Thoracic aorta (tissue), 2 donors: ENCODE results near the gene TPGS2. TPM values are rescaled to one million over a fixed set of nuclear protein-coding genes. Genes with fewer than 3 reads are reported as not detected.

Source experiments
- ATAC-seq: fragments of 150-250 bp; one replicate; pipeline ENCODE4 v1.8.0; 2017; ENCODE audit warnings: low read depth; ENCODE audit not compliant: insufficient number of reproducible peaks, low FRiP score
- DNase-seq: peaks from one replicate; pipeline ENCODE4 v3.0.0-alpha.2; 2020; ENCODE audit warnings: low spot score
- H3K27ac ChIP-seq, 2 donors: fragments of 200-600 bp; sonication (generic); 1 replicate in 1 of 2; 2 replicates in 1 of 2; pipeline ENCODE4 v1.5.1; 2016; ENCODE audit warnings: mild to moderate bottlenecking in 2 of 2, moderate library complexity in 2 of 2
- H3K27me3 ChIP-seq: fragments of 200-600 bp; sonication (generic); replicated peaks from 2 replicates; pipeline ENCODE4 v1.6.0; 2016; ENCODE audit warnings: mild to moderate bottlenecking; ENCODE audit not compliant: insufficient read depth
- H3K36me3 ChIP-seq: fragments of 200-600 bp; sonication (generic); one replicate; pipeline ENCODE4 v1.5.1; 2016
- H3K4me1 ChIP-seq, 2 donors: fragments of 200-600 bp; sonication (generic); 1 replicate in 1 of 2; 2 replicates in 1 of 2; pipeline versions ENCODE4 v1.5.1 to v1.6.0; 2016; ENCODE audit warnings: low read depth in 2 of 2, mild to moderate bottlenecking in 1 of 2; ENCODE audit not compliant: control insufficient read depth in 1 of 2
- H3K4me3 ChIP-seq: fragments of 200-600 bp; sonication (generic); 2 replicates; pipeline ENCODE4 v1.5.1; 2016; ENCODE audit warnings: mild to moderate bottlenecking
- H3K9me3 ChIP-seq: fragments of 200-600 bp; sonication (generic); 2 replicates; pipeline ENCODE4 v1.5.1; 2016
- CTCF ChIP-seq: fragments of 200-600 bp; sonication (generic); IDR thresholded peaks from one replicate; pipeline ENCODE4 v1.5.1; 2019; ENCODE audit warnings: antibody characterized with exemption
- total RNA-seq, 2 donors: library from RNA; depleted of rRNA; stranded (reverse); fragments of >200 nt; gene quantifications; one replicate each; pipeline versions ENCODE4 v1.1.0 to v1.2.3, GENCODE V29; 2016

Gene TPGS2
- total RNA-seq, 2 donors from 2014 or later, result 83.0 to 150 TPM

GRCh38 chr18:36780748-36781147 lies 48.1 kb downstream of the TPGS2 start:
- Histone ChIP-seq H3K4me1 (peaks cover 0 to 3% of the 10 kb centered on the region in 2 donors), H3K36me3 (peaks cover 3% of the 10 kb centered on the region), H3K27me3 (no peaks in the 10 kb centered on the region), H3K9me3 (no peaks in the 10 kb centered on the region), H3K27ac (no peak overlapping the region), H3K4me3 (no peak overlapping the region)
- DNase-seq (no peak), ATAC-seq (no peak)
- TF ChIP-seq CTCF, result no peak

GRCh38 chr18:36777566-36777965 lies 51.2 kb downstream of the TPGS2 start:
- ATAC-seq (no peak), DNase-seq (no peak)
- Histone ChIP-seq H3K36me3 (peaks cover 3% of the 10 kb centered on the region), H3K9me3 (no peaks in the 10 kb centered on the region), H3K4me1 (peaks cover 0 to 10% of the 10 kb centered on the region in 2 donors), H3K27me3 (no peaks in the 10 kb centered on the region), H3K4me3 (no peak overlapping the region), H3K27ac (no peak overlapping the region)
- TF ChIP-seq CTCF, result no peak

DNA sequence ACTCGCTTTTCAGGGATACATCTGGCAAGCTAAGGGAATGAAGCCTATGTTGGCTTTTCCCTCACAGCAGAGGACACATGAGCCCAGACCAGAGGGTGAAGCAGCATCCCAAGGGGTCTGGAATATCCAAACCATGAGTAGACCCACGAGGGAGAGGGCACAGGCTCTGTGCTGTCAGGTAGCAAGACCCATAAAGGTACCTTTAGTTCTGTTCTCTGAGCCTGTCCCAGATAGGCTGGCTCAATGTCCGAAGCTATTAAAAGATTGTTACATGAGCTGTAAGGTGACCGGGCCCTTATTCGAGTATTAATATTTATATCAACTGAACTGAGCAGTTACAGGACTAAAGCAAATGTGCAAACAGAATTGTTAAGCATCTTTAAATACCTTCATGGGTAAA lies 52.2 kb downstream of the TPGS2 start:
- DNase-seq (no peak), ATAC-seq (no peak)
- H3K4me3 ChIP-seq, result no peak overlapping the region
- TF ChIP-seq CTCF, result no peak
- H3K4me1 ChIP-seq, result peaks cover 0 to 10% of the 10 kb centered on the region in 2 donors
- no peak overlapping the region for H3K27ac ChIP-seq
- no peaks in the 10 kb centered on the region for H3K27me3 ChIP-seq
- peaks cover 3% of the 10 kb centered on the region for H3K36me3 ChIP-seq
- H3K9me3 ChIP-seq, result no peaks in the 10 kb centered on the region

GRCh38 chr18:36775396-36775795 lies 53.4 kb downstream of the TPGS2 start:
- ATAC-seq (no peak), DNase-seq (no peak)
- Histone ChIP-seq H3K9me3 (no peaks in the 10 kb centered on the region), H3K36me3 (no peaks in the 10 kb centered on the region), H3K4me1 (peaks cover 0 to 10% of the 10 kb centered on the region in 2 donors), H3K27ac (no peak overlapping the region), H3K27me3 (no peaks in the 10 kb centered on the region), H3K4me3 (no peak overlapping the region)
- TF ChIP-seq CTCF, result no peak

GRCh38 chr18:36772241-36772723 lies 56.5 kb downstream of the TPGS2 start:
- no peak for DNase-seq
- H3K27ac ChIP-seq, result no peak overlapping the region
- no peak overlapping the region for H3K4me3 ChIP-seq
- TF ChIP-seq CTCF, result no peak
- H3K9me3 ChIP-seq, result no peaks in the 10 kb centered on the region
- H3K27me3 ChIP-seq, result no peaks in the 10 kb centered on the region
- no peak for ATAC-seq
- peaks cover 0 to 13% of the 10 kb centered on the region in 2 donors for H3K4me1 ChIP-seq
- H3K36me3 ChIP-seq, result no peaks in the 10 kb centered on the region
